K562 (cell line): ENCODE results near the gene MGAT5. TPM values are rescaled to one million over a fixed set of nuclear protein-coding genes. Genes with fewer than 3 reads are reported as not detected.

Experiments used
- ATAC-seq: fragments of 200-7000 bp; cut with Tn5 transposase; 3 replicates; pipeline ENCODE4 v1.9.1; 2020; ENCODE audit warnings: moderate library complexity
- BruUV-seq: library from RNA; stranded (reverse); fragments of 400-500 nt; replicated peaks from 2 replicates; lab custom pipeline; 2021; lab: Mats Ljungman, UMichigan
- CTCF ChIA-PET: fragments of 300-600 bp; formaldehyde crosslinking; extraction: SDS; loops from one replicate; lab custom pipeline; 2021; ENCODE audit warnings: low intra/inter-chr PET ratio; lab: Yijun Ruan, JAX
- POLR2A ChIA-PET: fragments of 300-600, 350-650 bp; sonication (Branson Sonifier 250); formaldehyde crosslinking; extraction: SDS; loops from one replicate; lab custom pipeline; 2021; ENCODE audit warnings: antibody characterized with exemption, inconsistent platforms; lab: Yijun Ruan, JAX
- DNase-seq, 4 experiments: peaks; one replicate each; pipeline versions ENCODE4 v3.0.0 to v3.0.0-alpha.2; 2011 to 2018; ENCODE audit warnings: low spot score in 3 of 4, mixed read lengths in 3 of 4; ENCODE audit errors: extremely low read depth in 1 of 4
- FAIRE-seq: peaks from 2 replicates; lab custom pipeline; 2011; peaks lifted over from hg19 to GRCh38; lab: Jason Lieb, UNC
- H2AFZ ChIP-seq: 2 replicates; pipeline ENCODE4 v1.6.0; 2011; ENCODE audit warnings: low read depth, low read length, control low read depth, inconsistent platforms
- H3K27ac ChIP-seq: fragments of 200-600 bp; 3 replicates; pipeline ENCODE4 v1.8.0; 2011; ENCODE audit warnings: low read depth, mild to moderate bottlenecking, control low read depth, inconsistent platforms, low read length, moderate library complexity, mixed read lengths; ENCODE audit errors: extremely low read depth
- H3K27me3 ChIP-seq, 2 experiments: fragments of 300-600 bp in 1 of 2; 2 replicates in 1 of 2; 3 replicates in 1 of 2; pipeline versions ENCODE4 v1.6.0 to v1.8.0; 2011; ENCODE audit warnings: inconsistent platforms in 2 of 2, low read length in 2 of 2, mild to moderate bottlenecking in 1 of 2, mixed read lengths in 1 of 2, moderate library complexity in 1 of 2; ENCODE audit not compliant: control insufficient read depth in 2 of 2, insufficient read depth in 2 of 2
- H3K36me3 ChIP-seq: fragments of 300-600 bp; 3 replicates; pipeline ENCODE4 v1.8.0; 2011; ENCODE audit warnings: mild to moderate bottlenecking, low read length, inconsistent platforms; ENCODE audit not compliant: control insufficient read depth, insufficient read depth
- H3K4me1 ChIP-seq, 2 experiments: fragments of 200-600 bp in 1 of 2; replicated peaks in 1 of 2; 2 replicates in 1 of 2; 3 replicates in 1 of 2; pipeline versions ENCODE4 v1.5.1 to v1.8.0; 2011; ENCODE audit warnings: inconsistent platforms in 2 of 2, low read length in 2 of 2, mild to moderate bottlenecking in 1 of 2, mixed read lengths in 1 of 2, moderate library complexity in 1 of 2; ENCODE audit not compliant: control insufficient read depth in 2 of 2, insufficient read depth in 2 of 2
- H3K4me2 ChIP-seq: 2 replicates; pipeline ENCODE4 v1.6.1; 2011; ENCODE audit warnings: low read length, control low read depth, inconsistent platforms, mixed read lengths; ENCODE audit not compliant: insufficient read depth
- H3K4me3 ChIP-seq: fragments of 200-600 bp; sonication (generic), shearing (Covaris generic); 2 replicates; pipeline ENCODE4 v1.5.1; 2016; ENCODE audit warnings: control low read depth, inconsistent platforms
- H3K79me2 ChIP-seq: fragments of 200-600 bp; 3 replicates; pipeline ENCODE4 v1.8.0; 2011; ENCODE audit warnings: low read length, inconsistent platforms; ENCODE audit not compliant: control insufficient read depth, insufficient read depth
- H3K9ac ChIP-seq, 2 experiments: 2 replicates each; pipeline versions ENCODE4 v1.6.0 to v1.6.1; 2011; ENCODE audit warnings: low read depth in 2 of 2, low read length in 2 of 2, control low read depth in 1 of 2, inconsistent platforms in 1 of 2, mild to moderate bottlenecking in 1 of 2, mixed read lengths in 1 of 2; ENCODE audit not compliant: insufficient read depth in 1 of 2
- H3K9me1 ChIP-seq: one replicate; pipeline ENCODE4 v1.6.0; 2011; ENCODE audit warnings: inconsistent platforms, mild to moderate bottlenecking, low read length, moderate library complexity; ENCODE audit not compliant: control insufficient read depth, insufficient read depth
- H3K9me3 ChIP-seq: replicated peaks from 2 replicates; pipeline ENCODE4 v1.5.1; 2011; ENCODE audit warnings: low read depth, low read length, inconsistent platforms; ENCODE audit not compliant: control insufficient read depth, insufficient read depth
- H4K20me1 ChIP-seq: replicated peaks from 2 replicates; pipeline ENCODE4 v1.6.1; 2011; ENCODE audit warnings: low read length, inconsistent platforms, mixed read lengths; ENCODE audit not compliant: control insufficient read depth, insufficient read depth
- CEBPB ChIP-seq: fragments of 450-650 bp; IDR thresholded peaks from 2 replicates; pipeline ENCODE4 v1.6.1; 2016; ENCODE audit warnings: missing genetic modification characterization, missing compliant biosample characterization
- CEBPG ChIP-seq, 3 experiments: fragments of 200-800 bp in 1 of 3; sonication (Bioruptor generic) in 1 of 3; sonication (generic) in 1 of 3; formaldehyde crosslinking in 1 of 3; IDR thresholded peaks in 2 of 3; conservative IDR thresholded peaks in 1 of 3; 2 replicates each; pipeline versions ENCODE4 v1.6.1 to v1.8.0; 2016 to 2022; ENCODE audit warnings: missing compliant biosample characterization in 2 of 3, missing genetic modification characterization in 2 of 3, mild to moderate bottlenecking in 1 of 3, missing genetic modification reagents in 1 of 3
- FOXP1 ChIP-seq: sonication (generic); formaldehyde crosslinking; IDR thresholded peaks from 2 replicates; pipeline ENCODE4 v1.8.0; 2022; ENCODE audit warnings: mild to moderate bottlenecking, missing genetic modification reagents
- MITF ChIP-seq: IDR thresholded peaks from 2 replicates; pipeline ENCODE4 v1.6.1; 2014; ENCODE audit warnings: antibody characterized with exemption
- NCOA6 ChIP-seq: fragments of 450-650 bp; IDR thresholded peaks from 2 replicates; pipeline ENCODE4 v1.6.1; 2017; ENCODE audit warnings: mild to moderate bottlenecking
- NCOR1 ChIP-seq: fragments of 450-650 bp; IDR thresholded peaks from 2 replicates; pipeline ENCODE4 v1.6.1; 2016; ENCODE audit warnings: mild to moderate bottlenecking, moderate library complexity
- NR1H2 ChIP-seq: sonication (generic); formaldehyde crosslinking; IDR thresholded peaks from 2 replicates; pipeline ENCODE4 v1.4.0; 2020; ENCODE audit warnings: mild to moderate bottlenecking, missing genetic modification reagents
- NR4A1 ChIP-seq, 2 experiments: fragments of 250-450 bp in 1 of 2; fragments of 450-650 bp in 1 of 2; sonication (Bioruptor Pico) in 1 of 2; IDR thresholded peaks; 2 replicates each; pipeline versions ENCODE4 v1.4.0 to v1.6.1; 2016 to 2020; ENCODE audit warnings: mild to moderate bottlenecking in 2 of 2, missing compliant biosample characterization in 1 of 2, missing genetic modification characterization in 1 of 2, moderate library complexity in 1 of 2
- POLR2G ChIP-seq: fragments of 200-400 bp; formaldehyde crosslinking; IDR thresholded peaks from 2 replicates; pipeline ENCODE4 v1.6.1; 2017; ENCODE audit warnings: low read depth, mild to moderate bottlenecking, antibody characterized with exemption, low read length, moderate library complexity
- RB1 ChIP-seq: fragments of 450-650 bp; IDR thresholded peaks from 2 replicates; pipeline ENCODE4 v1.6.1; 2017; ENCODE audit warnings: low read depth, mild to moderate bottlenecking
- SNRNP70 ChIP-seq: fragments of 200-400 bp; formaldehyde crosslinking; optimal IDR thresholded peaks from 2 replicates; pipeline ENCODE3; 2017; ENCODE audit warnings: low read depth, low read length
- ZSCAN29 ChIP-seq: fragments of 450-650 bp; IDR thresholded peaks from 2 replicates; pipeline ENCODE4 v1.6.1; 2017
- WGBS: fragments of 100-300 bp; shearing (Covaris generic); methylation state at CpG from one replicate; pipeline ENCODE4 v1.1.6; 2016; ENCODE audit warnings: low coverage, mixed read lengths; ENCODE audit not compliant: insufficient coverage; ENCODE audit errors: missing lambda C conversion rate; 5-methylcytosine and 5-hydroxymethylcytosine counted together
- in situ Hi-C: fragments of 300-500 bp; cut with MboI; formaldehyde crosslinking; loops from 4 replicates; pipeline ENCODE4 v1.15.0; 2018; ENCODE audit warnings: inconsistent platforms, mixed read lengths
- intact Hi-C: fragments of 100-400 bp; cut with micrococcal nuclease; formaldehyde crosslinking; loops from 2 replicates; pipeline ENCODE4 v1.14.2; 2022
- polyA plus RNA-seq, 8 experiments: library from polyadenylated mRNA; depleted of rRNA in 4 of 8; stranded (reverse) in 5 of 8; unstranded in 3 of 8; fragments of >200 nt; fragmentation: Nextera tagmentation in 2 of 8; fragmentation: Illumina TruSeq in 1 of 8; extraction: Ambion mirVana in 2 of 8; extraction: Trizol in 1 of 8; gene quantifications; 2 replicates each; pipeline versions ENCODE4 v1.2.1 to v1.2.3, GENCODE V29; 2011 to 2014; ENCODE audit warnings: inconsistent platforms in 1 of 8, missing spikeins in 1 of 8
- total RNA-seq, 7 experiments: library from RNA; depleted of rRNA in 6 of 7; stranded (reverse); fragments of >200 nt in 6 of 7; fragmentation: Illumina TruSeq in 2 of 7; extraction: Trizol in 2 of 7; gene quantifications; 2 replicates each; pipeline versions ENCODE4 v1.2.1 to v1.2.3, GENCODE V29; 2011 to 2021; ENCODE audit warnings: low replicate concordance in 1 of 7

Gene MGAT5
- total and polyA plus RNA-seq, 9 of the 15 experiments (the other 6 are each of a cell fraction or from before 2014, with no cell fraction given) = 1.6 to 18.6 (median 11.1) TPM

DNA sequence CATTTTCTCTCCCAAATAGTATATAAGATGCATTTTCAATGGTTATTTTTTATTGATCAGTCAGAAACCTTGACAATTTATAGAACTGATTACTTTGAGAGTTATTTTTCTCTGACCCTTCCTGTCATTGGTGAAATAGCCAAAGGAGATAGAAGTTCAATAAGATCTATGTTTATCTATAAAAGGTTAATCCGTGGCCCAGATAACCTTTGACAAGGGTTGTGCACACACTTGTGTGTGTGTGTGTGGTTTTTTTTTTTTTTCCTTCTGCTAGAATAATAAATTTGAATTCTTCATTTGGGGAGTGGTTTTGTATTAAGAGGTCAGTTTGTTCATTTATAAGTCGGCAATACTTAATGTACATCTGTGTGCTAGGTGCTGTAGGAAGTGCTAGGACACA is 160.0 kb downstream of the MGAT5 start (continued):
- no peak for TF ChIP-seq MITF
- TF ChIP-seq RB1 = no peak
- no peak for TF ChIP-seq NR4A1 (CRISPR knock-in tag; IDR thresholded peaks at IDR 0.05)
- TF ChIP-seq NR4A1 (tag; IDR thresholded peaks at IDR 0.05) = no peak
- TF ChIP-seq NCOR1 = no peak
- TF ChIP-seq NR1H2 (CRISPR knock-in tag) = no peak
- TF ChIP-seq POLR2G = no peak

GRCh38 chr2:134416018-134416417 is 162.1 kb downstream of the MGAT5 start:
- ATAC-seq (no peak), FAIRE-seq (no peak), DNase-seq (no peak)
- Histone ChIP-seq H3K27ac (no peak overlapping the region), H4K20me1 (no peaks in the 10 kb centered on the region), H3K4me1 (no peaks in the 10 kb centered on the region; a peak in 1 of 5 replicates), H3K4me3 (no peak overlapping the region), H3K9ac (no peak overlapping the region), H3K4me2 (no peak overlapping the region), H3K9me3 (no peaks in the 10 kb centered on the region), H3K79me2 (no peaks in the 10 kb centered on the region), H2AFZ (no peak overlapping the region), H3K36me3 (no peaks in the 10 kb centered on the region), H3K27me3 (no peaks in the 10 kb centered on the region), H3K9me1 (no peaks in the 10 kb centered on the region)
- WGBS = 46% methylated on average over 2 of the region's 2 CpGs
- ChIA-PET POLR2A (no interaction called here), CTCF (no interaction called here)
- no peak for TF ChIP-seq FOXP1
- TF ChIP-seq CEBPB (tag) = 0 out of 2 replicates have a peak, but pooled peaks have one; percentile 20
- no peak for TF ChIP-seq NCOA6
- TF ChIP-seq ZSCAN29 = no peak
- TF ChIP-seq CEBPG (CRISPR knock-in tag; IDR thresholded peaks at IDR 0.05) = no peak
- no peak for TF ChIP-seq CEBPG (tag; conservative IDR thresholded peaks at IDR 0.05 in 1 of 2, IDR thresholded peaks at IDR 0.05 in 1 of 2)
- no peak for TF ChIP-seq SNRNP70
- in situ Hi-C loops (loop anchor here (25.0 kb wide), 2 partner anchors 304 to 529 kb away; no protein-coding TSS in a partner anchor), intact Hi-C loops (no loop called here)
- no TSS peak for BruUV-seq
